Measurements from ENCODE around the gene CYFIP2.

GRCh38 chr5:157335534-157336422 is 69.9 kb downstream of the CYFIP2 start:
- TF ChIP-seq CTCF (IDR thresholded peaks at IDR 0.05; ENCODE audit: poor library complexity) (no peak), EZH2phosphoT487 (IDR thresholded peaks at IDR 0.05; ENCODE audit: low read depth, severe bottlenecking, unreplicated experiment) (no peak), EZH2 (IDR thresholded peaks at IDR 0.05; ENCODE audit: borderline replicate concordance) (no peak)
